BE2C (cell line): ENCODE measurements around the gene ATG9A.

Source experiments
- DNase-seq: peaks from one replicate; pipeline ENCODE4 v3.0.0-alpha.2; 2020
- H3K27me3 ChIP-seq: fragments of 250-450 bp; sonication (Bioruptor Pico); 2 replicates; pipeline ENCODE4 v1.5.1; 2020; ENCODE audit warnings: mild to moderate bottlenecking
- H3K36me3 ChIP-seq: fragments of 250-450 bp; sonication (Bioruptor Pico); 2 replicates; pipeline ENCODE4 v1.5.1; 2020; ENCODE audit warnings: mild to moderate bottlenecking
- H3K4me1 ChIP-seq: fragments of 250-450 bp; sonication (Bioruptor Pico); 2 replicates; pipeline ENCODE4 v1.5.1; 2020
- H3K4me3 ChIP-seq: 2 replicates; pipeline ENCODE4 v1.5.1; 2011; ENCODE audit warnings: low read depth, low read length
- H3K9me3 ChIP-seq: fragments of 250-450 bp; sonication (Bioruptor Pico); 2 replicates; pipeline ENCODE4 v1.5.1; 2020
- CTCF ChIP-seq: IDR thresholded peaks from 2 replicates; pipeline ENCODE4 v1.5.1; 2012; ENCODE audit warnings: mild to moderate bottlenecking, low read depth, low read length

The ATG9A gene

GRCh38 chr2:219182331-219183150, 46.9 kb downstream of the ATG9A start:
- no peak for TF ChIP-seq CTCF
- Histone ChIP-seq H3K4me3 (no peak overlapping the region), H3K9me3 (no peaks in the 10 kb centered on the region), H3K36me3 (peaks cover 21% of the 10 kb centered on the region), H3K4me1 (no peaks in the 10 kb centered on the region), H3K27me3 (no peaks in the 10 kb centered on the region)
- DNase-seq: no peak

GRCh38 chr2:219181531-219181930, 47.9 kb downstream of the ATG9A start:
- Histone ChIP-seq H3K4me3 (no peak overlapping the region), H3K27me3 (no peaks in the 10 kb centered on the region), H3K9me3 (no peaks in the 10 kb centered on the region), H3K36me3 (peaks cover 21% of the 10 kb centered on the region), H3K4me1 (no peaks in the 10 kb centered on the region)
- no peak for TF ChIP-seq CTCF
- DNase-seq: no peak

GRCh38 chr2:219180961-219181360, 48.5 kb downstream of the ATG9A start:
- DNase-seq: no peak
- H3K4me3 ChIP-seq: no peak overlapping the region
- no peaks in the 10 kb centered on the region for H3K27me3 ChIP-seq
- H3K36me3 ChIP-seq: peaks cover 21% of the 10 kb centered on the region
- no peaks in the 10 kb centered on the region for H3K9me3 ChIP-seq
- TF ChIP-seq CTCF: no peak
- H3K4me1 ChIP-seq: no peaks in the 10 kb centered on the region

- TF ChIP-seq CTCF: no peak
- no peak for DNase-seq
- Histone ChIP-seq H3K4me1 (no peaks in the 10 kb centered on the region), H3K27me3 (no peaks in the 10 kb centered on the region), H3K36me3 (peaks cover 21% of the 10 kb centered on the region), H3K4me3 (no peak overlapping the region), H3K9me3 (no peaks in the 10 kb centered on the region)
Observed at GRCh38 chr2:219179601-219180465, 49.6 kb downstream of the ATG9A start.

- Histone ChIP-seq H3K4me1 (no peaks in the 10 kb centered on the region), H3K36me3 (peaks cover 20% of the 10 kb centered on the region), H3K4me3 (peak overlapping the region; percentile 66), H3K9me3 (no peaks in the 10 kb centered on the region), H3K27me3 (no peaks in the 10 kb centered on the region)
- no peak for TF ChIP-seq CTCF
- DNase-seq: peak; percentile 57
Observed at GRCh38 chr2:219178377-219179175, 50.9 kb downstream of the ATG9A start.
